ENCODE results near the gene FGFR2.

The FGFR2 gene

GRCh38 chr10:121532292-121532864, 65.9 kb downstream of the FGFR2 start:
- H3K27ac ChIP-seq (ENCODE audit: low read depth, low read length): no peak overlapping the region
- H3K27me3 ChIP-seq (ENCODE audit: control insufficient read depth, insufficient read depth, low read length): no peaks in the 10 kb centered on the region
- no peak overlapping the region for H3K9ac ChIP-seq (ENCODE audit: low read depth, low read length)

GRCh38 chr10:121531830-121532178, 66.4 kb downstream of the FGFR2 start:
- Histone ChIP-seq H3K4me3 (ENCODE audit: low read depth, low read length) (no peak overlapping the region), H3K9me3 (ENCODE audit: control insufficient read depth, insufficient read depth, low read length) (no peaks in the 10 kb centered on the region), H3K36me3 (ENCODE audit: control insufficient read depth, insufficient read depth, low read length) (peaks cover 70% of the 10 kb centered on the region), H3K27ac (ENCODE audit: low read depth, low read length) (no peak overlapping the region), H3K4me1 (ENCODE audit: control insufficient read depth, insufficient read depth, low read length) (peaks cover 35% of the 10 kb centered on the region), H3K9ac (ENCODE audit: low read depth, low read length) (no peak overlapping the region), H3K27me3 (ENCODE audit: control insufficient read depth, insufficient read depth, low read length) (no peaks in the 10 kb centered on the region)

More at GRCh38 chr10:121532292-121532864, 65.9 kb downstream of the FGFR2 start:
- Histone ChIP-seq H3K9me3 (ENCODE audit: control insufficient read depth, insufficient read depth, low read length) (no peaks in the 10 kb centered on the region), H3K36me3 (ENCODE audit: control insufficient read depth, insufficient read depth, low read length) (peaks cover 70% of the 10 kb centered on the region), H3K4me3 (ENCODE audit: low read depth, low read length) (no peak overlapping the region), H3K4me1 (ENCODE audit: control insufficient read depth, insufficient read depth, low read length) (peaks cover 35% of the 10 kb centered on the region)

GRCh38 chr10:121531076-121531829, 67.0 kb downstream of the FGFR2 start:
- Histone ChIP-seq H3K4me3 (ENCODE audit: low read depth, low read length) (no peak overlapping the region), H3K4me1 (ENCODE audit: control insufficient read depth, insufficient read depth, low read length) (peaks cover 30% of the 10 kb centered on the region), H3K27ac (ENCODE audit: low read depth, low read length) (no peak overlapping the region), H3K36me3 (ENCODE audit: control insufficient read depth, insufficient read depth, low read length) (peaks cover 72% of the 10 kb centered on the region), H3K27me3 (ENCODE audit: control insufficient read depth, insufficient read depth, low read length) (no peaks in the 10 kb centered on the region), H3K9ac (ENCODE audit: low read depth, low read length) (no peak overlapping the region), H3K9me3 (ENCODE audit: control insufficient read depth, insufficient read depth, low read length) (no peaks in the 10 kb centered on the region)

- Histone ChIP-seq H3K9me3 (ENCODE audit: control insufficient read depth, insufficient read depth, low read length) (no peaks in the 10 kb centered on the region), H3K4me1 (ENCODE audit: control insufficient read depth, insufficient read depth, low read length) (peaks cover 25% of the 10 kb centered on the region), H3K4me3 (ENCODE audit: low read depth, low read length) (no peak overlapping the region), H3K27ac (ENCODE audit: low read depth, low read length) (no peak overlapping the region), H3K36me3 (ENCODE audit: control insufficient read depth, insufficient read depth, low read length) (peaks cover 72% of the 10 kb centered on the region), H3K9ac (ENCODE audit: low read depth, low read length) (no peak overlapping the region), H3K27me3 (ENCODE audit: control insufficient read depth, insufficient read depth, low read length) (no peaks in the 10 kb centered on the region)
These were observed 67.7 kb downstream of the FGFR2 start for GRCh38 chr10:121530481-121531075.

GRCh38 chr10:121527690-121528089, 70.6 kb downstream of the FGFR2 start:
- Histone ChIP-seq H3K27me3 (ENCODE audit: control insufficient read depth, insufficient read depth, low read length) (no peaks in the 10 kb centered on the region), H3K9ac (ENCODE audit: low read depth, low read length) (no peak overlapping the region), H3K4me3 (ENCODE audit: low read depth, low read length) (no peak overlapping the region), H3K27ac (ENCODE audit: low read depth, low read length) (peak overlapping the region; percentile 61), H3K9me3 (ENCODE audit: control insufficient read depth, insufficient read depth, low read length) (no peaks in the 10 kb centered on the region), H3K36me3 (ENCODE audit: control insufficient read depth, insufficient read depth, low read length) (peaks cover 81% of the 10 kb centered on the region), H3K4me1 (ENCODE audit: control insufficient read depth, insufficient read depth, low read length) (peaks cover 26% of the 10 kb centered on the region)

GRCh38 chr10:121526801-121527221, 71.4 kb downstream of the FGFR2 start:
- no peaks in the 10 kb centered on the region for H3K27me3 ChIP-seq (ENCODE audit: control insufficient read depth, insufficient read depth, low read length)
- H3K9ac ChIP-seq (ENCODE audit: low read depth, low read length): no peak overlapping the region
- H3K4me3 ChIP-seq (ENCODE audit: low read depth, low read length): no peak overlapping the region
- H3K27ac ChIP-seq (ENCODE audit: low read depth, low read length): peak overlapping the region; percentile 61
- peaks cover 25% of the 10 kb centered on the region for H3K4me1 ChIP-seq (ENCODE audit: control insufficient read depth, insufficient read depth, low read length)
- peaks cover 80% of the 10 kb centered on the region for H3K36me3 ChIP-seq (ENCODE audit: control insufficient read depth, insufficient read depth, low read length)
- no peaks in the 10 kb centered on the region for H3K9me3 ChIP-seq (ENCODE audit: control insufficient read depth, insufficient read depth, low read length)

GRCh38 chr10:121526135-121526790, 72.0 kb downstream of the FGFR2 start:
- Histone ChIP-seq H3K9ac (ENCODE audit: low read depth, low read length) (no peak overlapping the region; the same call in 1 of the 2 replicates), H3K36me3 (ENCODE audit: control insufficient read depth, insufficient read depth, low read length) (peaks cover 76% of the 10 kb centered on the region), H3K27me3 (ENCODE audit: control insufficient read depth, insufficient read depth, low read length) (no peaks in the 10 kb centered on the region), H3K27ac (ENCODE audit: low read depth, low read length) (peak overlapping the region; percentile 45), H3K9me3 (ENCODE audit: control insufficient read depth, insufficient read depth, low read length) (no peaks in the 10 kb centered on the region), H3K4me3 (ENCODE audit: low read depth, low read length) (no peak overlapping the region), H3K4me1 (ENCODE audit: control insufficient read depth, insufficient read depth, low read length) (peaks cover 20% of the 10 kb centered on the region)

- peaks cover 19% of the 10 kb centered on the region for H3K4me1 ChIP-seq (ENCODE audit: control insufficient read depth, insufficient read depth, low read length)
- H3K27me3 ChIP-seq (ENCODE audit: control insufficient read depth, insufficient read depth, low read length): no peaks in the 10 kb centered on the region
- no peak overlapping the region for H3K9ac ChIP-seq (ENCODE audit: low read depth, low read length)
- H3K36me3 ChIP-seq (ENCODE audit: control insufficient read depth, insufficient read depth, low read length): peaks cover 73% of the 10 kb centered on the region
- H3K9me3 ChIP-seq (ENCODE audit: control insufficient read depth, insufficient read depth, low read length): no peaks in the 10 kb centered on the region
- no peak overlapping the region for H3K27ac ChIP-seq (ENCODE audit: low read depth, low read length)
- no peak overlapping the region for H3K4me3 ChIP-seq (ENCODE audit: low read depth, low read length)
These were observed 72.8 kb downstream of the FGFR2 start for GRCh38 chr10:121525251-121526134.

- peaks cover 19% of the 10 kb centered on the region for H3K4me1 ChIP-seq (ENCODE audit: control insufficient read depth, insufficient read depth, low read length)
- no peaks in the 10 kb centered on the region for H3K9me3 ChIP-seq (ENCODE audit: control insufficient read depth, insufficient read depth, low read length)
- no peak overlapping the region for H3K4me3 ChIP-seq (ENCODE audit: low read depth, low read length)
- peaks cover 77% of the 10 kb centered on the region for H3K36me3 ChIP-seq (ENCODE audit: control insufficient read depth, insufficient read depth, low read length)
- H3K9ac ChIP-seq (ENCODE audit: low read depth, low read length): no peak overlapping the region
- no peaks in the 10 kb centered on the region for H3K27me3 ChIP-seq (ENCODE audit: control insufficient read depth, insufficient read depth, low read length)
- H3K27ac ChIP-seq (ENCODE audit: low read depth, low read length): no peak overlapping the region
These were observed 74.0 kb downstream of the FGFR2 start for GRCh38 chr10:121524157-121524817.

GRCh38 chr10:121522831-121523230, 75.4 kb downstream of the FGFR2 start:
- Histone ChIP-seq H3K4me1 (ENCODE audit: control insufficient read depth, insufficient read depth, low read length) (peaks cover 13% of the 10 kb centered on the region), H3K27me3 (ENCODE audit: control insufficient read depth, insufficient read depth, low read length) (no peaks in the 10 kb centered on the region), H3K36me3 (ENCODE audit: control insufficient read depth, insufficient read depth, low read length) (peaks cover 87% of the 10 kb centered on the region), H3K27ac (ENCODE audit: low read depth, low read length) (no peak overlapping the region), H3K4me3 (ENCODE audit: low read depth, low read length) (no peak overlapping the region), H3K9me3 (ENCODE audit: control insufficient read depth, insufficient read depth, low read length) (no peaks in the 10 kb centered on the region), H3K9ac (ENCODE audit: low read depth, low read length) (no peak overlapping the region)

Data from HUES48 (cell line).